ENCODE measurements around the gene CEP290.
"Not testable (repeated sequence)": the region's sequence is repeated elsewhere in the genome, so short reads cannot be mapped to it uniquely, and the experiment has no call there.

Gene CEP290

GRCh38 chr12:88037770-88038169 lies 104.1 kb downstream of the CEP290 start:
- no peak for DNase-seq

- DNase-seq = no peak
These were observed 105.4 kb downstream of the CEP290 start for GRCh38 chr12:88036353-88036965.

DNA sequence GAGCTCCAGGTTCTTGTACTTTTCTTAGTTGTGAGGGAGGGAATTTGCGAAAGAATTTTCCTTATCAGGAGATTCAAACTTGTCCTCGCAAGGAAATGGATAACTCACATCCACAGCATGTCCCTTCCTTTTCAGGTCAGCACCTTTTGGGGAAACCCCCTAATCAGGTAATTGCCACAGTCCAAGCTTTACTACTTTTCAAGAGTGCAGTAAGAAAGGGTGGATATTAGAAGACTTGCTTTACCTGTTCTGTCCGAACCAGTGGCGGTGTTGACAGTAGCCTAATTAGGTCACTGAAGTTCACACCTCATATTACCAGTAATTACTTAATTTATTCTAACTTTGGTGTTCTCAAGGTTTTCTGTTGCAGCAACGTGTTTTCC lies 106.0 kb downstream of the CEP290 start:
- DNase-seq = peak in 1 of 2 donors; percentile 23

GRCh38 chr12:88035271-88035906 lies 106.5 kb downstream of the CEP290 start:
- peak; percentile 86 to 87 for DNase-seq

- not testable (repeated sequence) for DNase-seq
These were observed 110.7 kb downstream of the CEP290 start for GRCh38 chr12:88031161-88031560.

- DNase-seq = no peak
These were observed 112.7 kb downstream of the CEP290 start, which contains the start of gene C12orf50 for GRCh38 chr12:88029093-88029665. Gene C12orf50, minus strand, starts transcription at chr12:88029401. Its CDS starts 2,439 bp downstream, at chr12:88026962.

- DNase-seq = no peak
These were observed 115.7 kb downstream of the CEP290 start for GRCh38 chr12:88026196-88026595.

DNA sequence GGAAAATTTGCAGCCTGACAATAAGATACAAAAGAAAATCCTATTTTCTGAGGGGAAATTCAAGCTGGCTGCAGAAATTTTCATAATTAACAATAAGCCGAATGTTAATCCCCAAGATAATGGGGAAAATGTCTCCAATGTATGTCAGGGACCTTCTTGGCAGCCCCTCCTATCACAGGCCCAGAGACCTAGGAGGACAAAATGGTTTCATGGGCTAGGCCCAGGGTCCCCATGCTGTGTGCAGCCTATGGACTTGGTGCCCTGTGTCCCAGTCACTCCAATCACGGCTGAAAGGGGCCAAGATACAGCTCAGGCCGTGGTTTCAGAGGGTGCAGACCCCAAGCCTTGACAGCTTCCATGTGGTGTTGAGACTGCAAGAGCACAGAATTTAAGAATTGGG lies 123.9 kb downstream of the CEP290 start:
- DNase-seq = no peak

DNA sequence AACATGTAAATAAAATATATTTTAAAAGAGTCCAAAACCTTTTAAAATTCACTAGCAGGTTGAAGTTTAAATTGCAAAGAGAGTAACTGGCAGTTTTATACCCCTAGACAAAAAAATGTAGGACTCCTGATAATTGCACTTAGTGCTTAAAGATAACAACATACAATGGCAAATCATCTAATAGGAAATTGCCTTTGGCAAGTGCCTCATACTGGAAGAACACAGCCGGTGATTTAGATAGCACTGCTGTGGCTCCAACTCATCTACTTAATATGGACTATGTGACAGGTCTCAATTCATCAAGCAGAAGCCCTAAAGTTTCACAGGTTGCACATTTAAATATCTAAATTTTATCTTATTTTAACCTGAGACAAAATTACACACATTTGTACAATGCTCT lies 126.1 kb downstream of the CEP290 start:
- no peak for DNase-seq

DNA sequence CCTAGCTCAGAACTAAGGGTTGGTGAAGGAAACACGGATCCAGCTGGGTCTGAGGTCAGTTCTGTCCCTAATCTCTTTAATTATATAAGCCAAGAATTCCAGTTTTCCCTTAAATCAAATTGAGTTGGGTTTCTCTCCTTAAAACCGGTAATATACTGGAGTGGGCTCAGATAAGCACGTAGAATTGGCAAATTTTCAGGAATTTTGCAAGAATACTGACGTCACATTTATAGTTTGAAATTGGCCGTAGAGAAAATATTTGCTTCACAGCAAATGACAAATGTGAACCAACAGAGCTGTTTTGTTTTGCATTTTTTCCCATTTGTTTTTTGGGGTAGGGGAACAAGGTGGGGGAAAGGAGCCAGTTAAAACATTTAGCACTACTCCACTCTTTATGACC lies 130.1 kb downstream of the CEP290 start:
- no peak for DNase-seq

DNA sequence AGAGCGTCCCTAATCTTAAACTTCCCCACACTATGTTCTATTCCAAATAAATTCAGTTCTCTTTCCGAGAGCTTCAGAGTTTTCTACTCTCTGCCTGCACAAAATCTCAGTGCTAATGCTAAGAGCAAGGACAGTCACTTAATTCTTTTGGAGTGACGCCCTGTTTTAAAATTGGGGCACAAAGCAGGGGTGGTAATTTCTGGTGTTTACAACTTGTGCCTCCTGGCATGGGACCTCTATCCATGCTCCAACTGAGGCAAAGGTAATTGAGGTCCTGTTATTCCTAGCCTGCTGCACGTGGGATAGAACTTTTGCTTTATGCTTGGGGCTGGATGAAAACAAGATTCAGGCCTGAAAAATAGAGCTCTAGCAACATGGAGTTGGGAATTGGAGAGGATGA lies 135.5 kb downstream of the CEP290 start:
- no peak for DNase-seq

GRCh38 chr12:88001327-88001726 lies 140.6 kb downstream of the CEP290 start:
- no peak for DNase-seq
